Activated CD4-positive, CD25-positive, alpha-beta regulatory T cell (primary cell): ENCODE results near the gene ISG20L2.

Source experiments
- DNase-seq, 4 experiments: peaks; one replicate each; lab custom pipeline; 2025; lab: John Stamatoyannopoulos, UW

The ISG20L2 gene

DNA sequence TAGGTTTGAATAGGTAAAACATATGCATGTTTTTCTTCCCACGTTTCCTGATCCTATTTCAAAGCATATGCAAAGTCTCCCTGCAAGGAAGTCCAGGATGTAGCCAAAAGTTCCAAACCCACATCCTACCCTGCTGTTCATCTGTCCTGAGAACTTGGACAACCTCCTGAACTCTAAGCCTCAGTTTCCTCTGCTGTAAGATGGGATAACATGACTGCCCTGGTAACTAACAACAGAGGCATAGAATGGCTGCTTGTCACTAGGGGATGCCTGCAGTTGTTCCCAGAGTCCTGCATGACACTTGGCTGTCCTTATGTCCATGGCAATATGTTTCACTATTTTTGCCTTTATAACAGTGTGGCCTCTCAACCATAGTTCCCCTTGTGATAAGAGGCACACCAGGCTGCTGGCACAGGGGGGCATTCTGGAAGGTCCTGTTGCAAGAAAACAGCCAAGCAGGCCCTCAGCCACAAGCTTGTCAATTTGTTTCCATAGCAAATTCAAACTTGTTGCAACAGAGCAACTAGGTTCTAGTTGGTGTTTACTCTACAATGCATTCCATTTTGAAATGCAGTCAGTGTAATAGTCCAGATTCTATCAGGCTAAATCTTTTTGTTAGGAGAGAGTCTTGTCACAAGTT, 24.4 kb upstream of the ISG20L2 start:
- no peak for DNase-seq

DNA sequence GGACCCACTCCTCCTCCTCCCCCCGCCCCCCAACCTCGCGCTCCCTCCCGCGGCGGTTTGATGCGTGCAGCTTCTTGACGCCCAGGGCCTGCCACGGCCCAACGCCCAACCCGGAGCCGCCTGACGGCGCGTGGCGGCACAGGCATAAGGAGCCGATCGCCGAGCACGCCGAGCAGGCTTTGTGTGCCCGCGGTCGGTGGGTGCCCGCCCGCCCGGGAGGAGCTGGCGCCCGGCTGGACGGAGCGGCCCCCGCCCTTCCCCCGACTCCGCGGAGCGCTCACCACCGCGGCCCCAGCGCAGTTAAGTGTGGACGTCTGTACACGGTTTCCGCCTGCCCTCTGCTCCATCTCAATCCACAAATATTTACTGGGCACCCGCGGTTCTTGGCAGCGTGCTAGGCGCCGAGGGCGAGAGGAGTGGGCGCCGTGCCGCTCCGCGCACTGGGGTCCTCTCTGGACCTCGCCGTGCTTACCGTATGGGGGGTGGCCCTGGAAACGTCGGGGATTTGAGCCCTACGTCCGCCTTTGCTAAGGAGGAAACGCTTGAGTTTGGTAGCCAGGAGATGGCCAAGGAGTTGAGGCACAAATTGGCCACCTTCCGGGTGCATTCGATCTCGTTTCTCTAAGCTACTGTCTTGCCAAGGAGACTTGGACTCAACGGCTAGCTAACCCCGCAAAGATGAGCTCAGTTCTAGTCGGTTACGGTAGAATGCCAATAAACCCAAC, 23.4 kb upstream of the ISG20L2 start:
- peak; percentile 94 to 96 (median 95) for DNase-seq

DNA sequence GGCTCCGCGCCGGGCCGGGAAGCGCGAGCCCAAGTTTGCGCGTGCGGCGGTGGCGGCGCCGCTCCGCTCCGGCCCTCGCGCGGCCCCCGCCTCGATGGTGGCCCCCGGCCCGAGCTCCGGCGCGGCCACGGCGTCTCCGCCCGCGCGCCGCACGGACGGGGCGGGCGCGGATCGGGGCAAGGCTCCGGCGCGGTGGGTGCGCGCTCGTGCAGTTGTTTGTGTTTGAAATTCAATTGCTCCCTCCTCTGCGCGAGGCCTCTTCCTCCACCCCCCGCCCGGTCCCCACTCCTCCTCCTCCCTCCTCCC, 22.8 kb upstream of the ISG20L2 start, which contains the start of gene HDGF:
HDGF (minus strand) TSS at position 225 of the 306 bp plus-strand sequence. CDS start 246 bp downstream, outside the sequence.
- no peak for DNase-seq

DNA sequence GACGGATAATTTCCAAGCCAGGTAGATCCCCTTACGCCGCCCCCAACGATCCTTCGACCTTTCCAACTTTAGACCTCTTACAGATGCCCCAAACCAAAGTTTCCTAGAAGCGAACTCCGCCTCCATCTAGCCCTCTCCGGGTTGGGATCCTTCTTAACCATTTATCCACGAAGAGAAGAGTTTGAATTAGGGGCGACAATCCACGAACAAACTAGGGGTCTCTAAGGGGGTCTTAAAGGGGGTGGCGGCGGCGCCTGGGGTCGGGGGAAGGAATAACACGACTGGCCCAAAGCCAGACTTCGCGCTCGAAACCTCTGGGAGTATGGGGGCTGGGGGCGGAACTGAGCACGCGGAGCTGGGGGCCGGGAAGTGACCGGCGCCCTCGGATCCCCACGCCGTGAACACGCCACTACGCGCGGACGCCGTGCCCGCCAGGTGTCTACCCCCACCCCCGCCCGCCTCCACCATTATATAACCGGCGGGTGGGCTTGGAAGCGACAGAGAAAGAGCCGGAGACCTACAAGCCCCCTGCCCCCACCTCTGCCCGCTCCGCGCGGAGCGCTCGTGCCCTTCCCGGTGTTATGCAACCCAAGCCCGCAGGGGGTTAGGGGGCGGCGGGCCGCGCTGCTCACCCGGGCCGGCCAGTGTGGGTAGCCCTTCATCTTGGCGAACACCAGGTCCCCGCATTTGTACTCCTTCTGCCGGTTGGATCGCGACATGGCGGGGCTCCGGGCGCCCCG, 22.3 kb upstream of the ISG20L2 start:
- no peak for DNase-seq

DNA sequence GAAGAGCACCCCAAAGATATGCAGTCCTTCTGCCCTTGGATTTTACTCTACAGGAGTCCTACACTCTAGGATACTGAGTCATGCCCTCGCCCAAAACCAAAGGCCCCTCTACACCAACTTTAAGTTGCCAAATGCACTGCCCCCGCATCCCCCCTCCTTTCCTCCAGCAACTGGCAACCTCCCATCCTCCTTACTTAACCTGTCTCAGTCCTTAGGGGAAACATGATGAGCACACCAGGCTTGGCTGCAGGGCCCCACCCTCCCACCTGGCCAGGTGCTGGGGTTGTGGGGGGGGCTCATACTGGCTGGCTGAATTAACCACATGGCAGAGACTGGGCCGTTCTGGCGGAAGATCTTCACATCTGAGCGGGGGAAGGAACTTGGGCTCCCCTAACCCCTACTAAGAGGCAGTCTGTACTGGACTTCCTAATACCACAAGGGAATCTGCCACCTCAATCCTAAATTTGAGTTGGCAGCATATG, 21.7 kb upstream of the ISG20L2 start:
- no peak for DNase-seq

DNA sequence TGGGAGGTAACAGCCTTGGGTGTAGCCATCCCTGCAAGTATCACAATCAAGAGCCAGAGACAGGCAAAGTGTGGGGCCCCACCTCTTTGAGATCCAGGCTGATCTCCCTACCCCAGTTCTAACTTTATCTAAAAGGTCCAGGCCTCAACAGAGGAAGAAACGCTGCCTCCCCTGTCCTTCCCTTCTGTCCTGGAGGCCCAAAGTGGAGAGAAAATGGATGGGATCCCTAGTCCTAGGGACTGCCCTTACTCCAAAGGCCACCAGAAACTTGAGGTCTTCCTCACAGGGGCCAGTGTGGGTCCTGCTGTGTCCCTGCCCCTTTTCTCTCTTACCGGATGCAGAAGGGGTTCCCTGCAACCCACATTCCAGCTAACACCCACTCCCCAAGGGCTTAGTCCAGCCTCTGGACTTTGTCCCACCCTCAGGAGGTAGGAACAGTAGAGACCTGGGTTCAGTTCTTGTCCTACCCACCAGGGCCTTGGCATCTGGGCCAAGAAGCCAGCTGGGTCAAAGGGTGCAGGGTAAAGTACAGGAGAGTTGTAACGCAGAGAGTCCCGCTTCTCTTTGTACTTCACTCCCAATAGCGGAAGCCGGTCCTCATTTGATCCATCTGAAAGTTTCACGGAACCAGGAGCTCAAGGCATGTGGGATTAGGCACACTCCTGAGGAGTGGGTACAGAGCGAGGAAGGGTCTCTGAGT, 21.0 kb upstream of the ISG20L2 start:
- DNase-seq, result no peak

DNA sequence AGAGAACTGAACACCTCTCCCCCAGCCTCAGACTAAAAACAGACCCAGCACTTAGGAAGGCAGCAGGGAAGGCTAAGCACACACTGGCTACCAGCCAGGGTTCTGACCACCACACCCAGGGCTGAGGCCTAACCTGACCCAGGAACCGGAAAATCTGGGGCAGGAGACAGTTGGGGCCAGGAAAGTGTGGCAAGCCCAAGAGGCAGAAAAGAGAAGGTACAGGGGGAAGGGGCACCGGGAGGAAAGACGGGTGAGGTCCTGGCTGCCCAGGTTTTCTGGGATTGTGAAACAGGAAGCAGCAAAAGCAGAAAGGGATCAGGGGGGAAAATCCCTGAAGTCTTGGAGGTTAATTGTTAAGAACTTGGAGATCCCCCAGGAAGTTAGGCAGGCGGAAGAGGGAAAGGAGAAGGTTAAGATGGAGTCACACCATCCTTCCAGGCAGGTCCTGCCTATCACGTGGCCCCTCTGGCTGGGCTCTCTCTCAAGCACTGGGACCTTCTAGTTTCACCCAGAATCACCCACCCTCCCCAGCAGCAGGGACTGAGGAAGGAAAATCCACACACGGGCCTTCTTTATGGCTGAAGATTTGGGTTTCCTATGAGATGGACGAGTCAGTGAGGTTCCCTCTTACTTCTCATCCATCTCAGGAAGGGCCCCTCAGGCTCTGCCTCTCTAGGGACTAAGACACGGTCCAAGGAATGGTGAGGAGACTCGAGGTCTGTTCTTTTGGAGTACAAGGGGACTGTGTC, 20.3 kb upstream of the ISG20L2 start:
- no peak for DNase-seq

DNA sequence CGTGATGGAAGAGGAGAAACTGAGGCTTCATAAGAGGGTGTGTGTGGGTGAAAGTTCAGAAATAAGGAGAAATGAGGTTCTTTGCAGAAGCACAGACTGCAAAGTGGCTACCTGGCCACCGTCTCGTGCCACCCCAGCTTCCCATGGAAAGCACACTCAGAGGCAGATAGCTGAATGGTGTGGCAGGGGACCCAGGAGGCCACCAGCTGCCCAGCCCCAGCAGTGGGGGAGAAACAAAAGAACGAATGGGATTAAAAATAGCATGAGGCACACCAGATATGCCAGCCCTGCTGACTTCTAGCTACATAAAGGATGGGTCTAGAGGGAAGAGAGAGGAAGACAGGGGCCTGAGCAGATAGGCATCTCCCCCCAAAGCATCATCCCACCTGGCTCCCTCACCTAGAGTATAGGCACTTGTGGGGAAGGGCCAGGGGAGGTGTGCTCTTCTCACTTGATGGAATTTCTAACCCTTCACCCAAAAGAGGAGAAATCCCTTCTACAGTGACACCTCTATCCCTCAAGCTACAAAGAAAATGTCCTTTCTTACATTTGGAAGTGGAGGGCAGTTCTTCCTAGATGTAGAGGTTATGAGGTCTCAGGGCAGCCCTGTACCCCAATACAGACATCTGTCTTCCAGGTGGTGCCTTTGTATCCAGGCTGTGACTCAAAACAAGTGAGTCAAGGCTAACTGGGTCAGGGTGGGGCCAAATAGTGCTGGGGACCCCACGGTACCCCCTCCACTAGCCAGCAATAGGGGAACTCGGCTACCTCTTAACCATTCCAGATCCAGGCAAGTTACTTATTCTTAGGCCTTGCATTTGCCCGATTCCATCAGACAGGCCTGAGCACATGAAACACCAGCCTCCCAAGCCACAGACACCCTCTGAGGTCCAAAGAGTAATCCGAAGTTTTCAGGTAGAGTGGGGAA, 19.4 kb upstream of the ISG20L2 start:
- no peak for DNase-seq

DNA sequence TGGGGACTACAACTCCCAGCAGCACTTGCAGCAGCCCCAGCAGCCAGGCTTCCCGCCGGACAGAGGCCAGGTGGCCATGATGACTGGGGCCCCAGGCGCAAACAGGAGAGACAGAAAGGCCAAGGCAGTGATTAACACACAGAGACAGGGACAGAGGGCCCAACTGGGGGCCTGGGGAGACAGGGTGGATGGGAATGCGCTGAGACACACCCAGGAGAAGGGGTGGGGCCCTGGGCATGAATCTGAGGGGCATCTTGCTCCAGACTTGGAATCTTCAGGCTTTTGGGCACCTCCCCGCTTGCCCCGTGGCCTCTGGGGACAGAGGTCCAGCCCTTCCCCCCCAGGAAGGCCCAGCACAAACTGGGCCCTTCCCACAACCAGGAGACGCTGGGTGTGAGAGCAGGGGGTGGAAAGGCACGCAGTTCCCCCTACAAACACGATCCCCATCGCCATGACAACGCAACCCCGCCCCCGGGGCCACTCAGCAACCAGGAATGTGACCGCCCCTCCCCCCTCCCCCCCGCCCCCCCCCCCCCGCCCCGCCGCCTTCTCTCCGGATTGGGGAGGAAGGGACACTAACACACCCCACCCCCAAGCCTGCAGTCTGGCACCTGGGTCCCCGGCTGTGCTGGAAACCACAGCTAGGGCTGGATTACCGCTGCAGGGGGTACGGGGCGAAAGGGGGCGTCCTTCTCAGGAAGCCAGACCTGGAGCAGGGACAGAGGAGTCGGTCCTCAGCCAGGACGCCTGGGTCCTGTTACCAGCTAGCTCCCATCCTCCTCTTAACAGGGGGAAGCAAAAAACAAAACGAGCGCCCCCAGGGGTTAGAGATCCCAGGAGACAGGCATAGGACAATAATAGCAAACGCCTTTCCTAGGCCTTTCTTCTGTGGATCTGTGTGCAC, 18.4 kb upstream of the ISG20L2 start:
- DNase-seq, result peak in 1 of 4 experiments; percentile 22

DNA sequence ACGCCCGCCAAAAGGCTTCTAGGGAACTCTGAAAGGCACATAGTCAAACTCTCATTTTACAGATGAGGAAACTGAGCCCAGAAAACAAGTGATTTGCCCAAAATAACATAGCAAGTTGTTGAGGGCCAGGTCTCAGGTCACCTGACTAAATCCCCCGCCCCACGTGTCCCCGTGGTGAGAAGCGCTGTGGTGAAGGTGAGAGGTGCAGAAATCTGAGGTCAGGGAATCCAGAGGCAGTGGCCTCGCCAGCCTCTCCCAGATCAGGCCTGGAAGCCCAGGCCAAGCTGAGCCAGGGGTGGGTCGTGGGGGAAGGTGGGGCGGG, 17.8 kb upstream of the ISG20L2 start:
- no peak for DNase-seq

DNA sequence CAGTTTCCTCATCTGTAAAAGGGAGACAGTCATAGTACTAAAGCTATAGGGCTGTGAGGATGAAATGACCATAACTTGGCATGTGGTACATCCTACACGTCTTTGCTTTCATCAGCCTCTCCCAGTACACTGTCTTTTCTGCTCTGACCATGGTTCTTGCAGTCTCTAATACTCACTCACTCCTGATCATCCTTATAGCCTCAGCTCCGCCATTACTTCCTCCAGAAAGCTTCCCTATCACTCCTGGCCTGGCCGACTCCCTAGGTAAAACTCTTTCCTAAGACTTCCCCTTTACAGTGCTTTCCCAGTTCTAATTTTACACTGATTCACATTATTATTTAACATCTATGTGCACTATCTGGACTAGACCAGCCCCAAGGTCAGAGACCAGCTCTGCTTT, 17.3 kb upstream of the ISG20L2 start:
- DNase-seq, result no peak

DNA sequence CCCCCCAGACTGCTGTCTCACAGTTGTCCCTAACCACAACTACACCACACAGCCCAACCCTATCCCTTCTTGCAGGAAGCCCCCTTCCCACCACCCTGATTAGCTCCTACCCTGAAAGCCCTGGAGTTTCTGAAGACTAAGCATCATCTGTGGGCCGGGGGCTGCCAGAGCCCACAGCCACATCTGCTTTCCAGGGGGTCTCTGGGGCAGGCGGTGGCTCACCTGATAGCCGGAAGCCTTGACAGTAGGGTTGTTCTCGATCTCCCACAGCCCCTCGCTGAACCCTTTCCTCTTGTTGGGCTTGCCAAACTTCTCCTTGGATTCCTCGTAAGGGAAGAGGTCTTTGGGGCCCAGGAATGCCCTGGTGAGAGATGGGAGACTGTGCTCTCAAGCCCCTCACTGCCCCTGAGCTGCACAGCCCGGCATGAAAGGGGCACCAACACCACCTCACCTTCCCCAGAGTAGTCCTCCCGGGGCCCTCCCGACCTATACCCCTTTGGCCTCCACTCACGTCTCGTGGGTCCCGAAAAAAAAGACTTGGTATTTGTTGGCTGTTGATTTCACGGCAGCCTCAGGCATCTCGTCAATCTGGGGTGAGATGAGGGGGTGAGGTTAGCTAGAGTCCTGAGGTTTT, 16.3 kb upstream of the ISG20L2 start:
- no peak for DNase-seq

DNA sequence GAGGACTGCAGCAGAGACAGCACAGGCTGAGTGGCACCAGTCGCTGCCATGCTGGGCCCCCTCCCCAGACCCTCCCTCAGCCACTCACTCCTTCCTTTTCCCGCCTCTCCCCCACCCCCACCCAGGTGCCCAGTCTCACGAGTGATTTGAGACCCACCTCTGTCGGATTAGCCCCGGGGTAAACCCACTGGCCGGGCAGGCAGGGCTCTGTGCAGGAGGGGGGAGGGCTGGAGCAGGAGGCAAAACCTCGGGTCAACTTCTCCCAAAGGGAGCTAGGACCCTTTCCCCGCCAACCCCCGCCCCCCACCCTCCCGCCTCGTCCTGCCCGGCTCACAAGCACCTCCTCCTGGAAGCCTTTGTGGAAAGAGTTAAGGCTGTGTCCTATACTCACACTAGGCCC, 15.8 kb upstream of the ISG20L2 start:
- no peak for DNase-seq

DNA sequence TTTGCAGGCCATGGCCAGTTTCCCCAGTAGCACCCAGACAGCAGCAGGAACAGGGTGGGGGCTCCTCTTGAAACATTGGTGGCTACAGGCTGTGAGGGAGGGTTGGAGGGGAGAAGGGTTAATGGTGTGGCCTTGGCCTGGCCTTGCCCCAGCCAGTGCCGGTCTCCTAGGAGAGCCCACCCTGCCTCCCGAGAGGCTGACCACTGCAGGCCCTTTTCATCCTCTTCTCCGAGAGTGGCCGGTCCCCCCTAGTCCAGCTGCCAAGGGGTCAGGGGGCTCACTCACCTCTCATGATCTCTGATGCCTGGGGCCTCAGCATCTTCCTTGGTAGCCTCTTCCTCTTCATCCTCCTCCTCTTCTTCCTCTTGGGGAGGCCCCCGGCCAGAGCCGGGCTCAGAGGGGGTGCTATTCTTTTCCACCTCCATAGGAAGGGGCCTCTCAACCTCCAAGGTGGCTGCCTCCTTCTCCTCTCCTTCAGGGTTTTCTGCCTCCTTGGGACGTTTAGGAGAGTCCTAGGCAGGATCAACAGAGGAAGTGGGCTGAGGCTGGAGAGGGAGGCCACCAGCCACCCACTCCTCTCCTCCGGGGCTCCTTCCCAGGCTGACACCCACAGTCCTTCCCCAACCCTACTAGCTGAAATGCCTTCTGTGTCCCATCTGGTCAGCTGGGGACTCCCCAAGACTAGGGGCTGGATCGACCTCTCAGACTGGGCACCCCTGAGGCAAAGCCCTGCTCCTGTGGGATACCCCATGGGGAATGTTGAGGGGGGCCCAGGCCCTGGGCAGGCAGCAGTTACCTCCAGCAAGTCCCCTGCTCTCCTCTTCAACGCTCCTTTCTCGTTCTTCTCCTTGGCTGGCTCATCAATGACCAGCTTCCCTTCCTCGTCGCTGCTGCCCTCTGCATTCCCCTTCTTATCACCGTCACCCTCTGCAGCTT, 15.1 kb upstream of the ISG20L2 start:
- no peak for DNase-seq

DNA sequence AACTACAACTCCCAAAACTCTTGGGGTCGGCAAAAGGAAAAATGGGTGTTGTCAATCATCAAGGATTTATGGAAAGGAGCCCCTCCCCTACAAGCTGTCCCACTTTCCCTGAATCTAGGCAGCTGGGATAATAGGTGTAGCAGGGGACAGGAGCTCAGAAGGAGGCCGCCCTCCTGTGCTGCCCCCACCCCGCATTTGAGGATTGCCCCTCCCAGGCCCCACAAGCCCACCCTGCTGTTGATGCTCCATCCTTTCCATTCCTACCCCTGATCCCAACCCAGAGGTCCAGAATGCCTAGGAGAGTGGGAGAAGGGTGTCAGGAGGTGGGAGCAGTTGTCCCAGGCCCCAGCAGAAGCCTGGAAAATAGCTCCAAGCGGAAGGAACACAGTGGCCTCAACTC, 14.2 kb upstream of the ISG20L2 start:
- no peak for DNase-seq

DNA sequence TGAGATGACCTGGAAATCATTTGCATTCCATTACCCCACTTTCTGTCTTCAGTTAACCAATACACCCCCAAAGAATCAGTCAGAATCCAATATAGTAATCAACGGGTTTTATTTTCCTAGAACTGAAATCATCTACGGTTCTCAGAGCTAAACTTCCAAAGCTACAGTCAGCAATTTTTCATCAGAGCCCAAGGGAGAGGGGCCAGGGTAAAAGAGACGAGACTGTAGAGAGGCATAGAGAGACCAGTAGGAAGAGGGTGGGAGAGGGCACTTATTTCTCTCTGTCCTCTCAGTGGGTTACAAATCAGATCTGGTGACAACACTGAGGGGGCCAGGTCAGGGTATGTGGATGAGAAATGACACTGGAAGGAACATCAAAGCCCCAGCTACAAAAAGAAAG, 13.5 kb upstream of the ISG20L2 start:
- no peak for DNase-seq

DNA sequence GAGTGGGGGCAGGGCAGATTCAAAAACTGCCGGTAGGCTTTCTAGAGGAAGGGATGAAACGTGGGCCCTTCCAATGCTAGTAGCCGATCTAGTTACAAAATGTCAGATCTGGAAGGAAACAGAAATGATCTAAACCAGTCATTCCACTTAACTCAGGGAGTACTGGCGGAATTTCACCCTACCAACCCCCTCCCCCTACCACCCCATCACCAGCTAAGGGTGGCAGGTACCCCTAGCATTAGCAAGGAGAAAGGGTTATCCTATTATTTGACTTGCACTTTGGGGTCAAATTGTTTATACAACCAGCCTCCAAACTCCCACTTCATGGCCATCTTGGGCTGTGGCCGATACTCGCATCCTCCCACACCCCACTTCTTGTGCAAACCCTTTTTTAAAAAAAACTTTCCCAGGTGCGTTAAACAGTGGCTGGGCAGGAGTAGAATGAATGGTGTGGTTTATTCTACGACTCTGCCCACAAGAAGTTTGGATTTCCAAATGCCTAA, 13.0 kb upstream of the ISG20L2 start:
- DNase-seq, result no peak
